Mucosa of descending colon (tissue), 3 donors: ENCODE data around the gene DEDD2. TPM values are rescaled to one million over a fixed set of nuclear protein-coding genes. Genes with fewer than 3 reads are reported as not detected.
A peak's percentile ranks its signal among the peaks of the same experiment; 100 is the strongest.

Source experiments
- ATAC-seq: fragments of 200-7000 bp; cut with Tn5 transposase; one replicate; pipeline ENCODE4 v1.9.1; 2020; ENCODE audit warnings: mild to moderate bottlenecking, moderate library complexity
- DNase-seq, 3 donors: peaks; one replicate each; pipeline ENCODE4 v3.0.0-alpha.2; 2020
- H3K36me3 ChIP-seq: fragments of 200-600 bp; one replicate; pipeline ENCODE4 v1.8.0; 2021; ENCODE audit warnings: low read depth, mild to moderate bottlenecking
- H3K4me1 ChIP-seq: fragments of 200-600 bp; one replicate; pipeline ENCODE4 v1.8.0; 2021; ENCODE audit warnings: low read depth, mild to moderate bottlenecking
- H3K4me3 ChIP-seq: fragments of 200-600 bp; one replicate; pipeline ENCODE4 v1.8.0; 2021; ENCODE audit warnings: mild to moderate bottlenecking
- H3K9me3 ChIP-seq: fragments of 200-600 bp; one replicate; pipeline ENCODE4 v1.8.0; 2021; ENCODE audit warnings: mild to moderate bottlenecking
- CTCF ChIP-seq: fragments of 200-600 bp; IDR thresholded peaks from one replicate; pipeline ENCODE4 v1.8.0; 2022; ENCODE audit warnings: antibody characterized with exemption, mild to moderate bottlenecking
- intact Hi-C, 2 donors: fragments of 100-400 bp; cut with DNase I in 1 of 2; cut with micrococcal nuclease in 1 of 2; formaldehyde crosslinking; loops; one replicate each; pipeline versions ENCODE4 v1.11.0 to v1.11.1; 2022; cut with DNase I, micrococcal nuclease
- total RNA-seq, 3 donors: library from RNA; stranded (reverse); fragmentation: NEBNext Ultra II Directional in 2 of 3; extraction: Animal tissue kit (Norgen Biotek cat#: 25700) in 2 of 3; gene quantifications; one replicate each; pipeline versions ENCODE4 v1.2.1 to v1.2.4, GENCODE V29; 2021 to 2023
- donor health status: DM: no; HTN: no; CAD: no; lungs with moderate emphysema.
- donor health status: DM: no; HTN: no; CAD: no.
- donor health status: DM: no; HTN: yes; CAD: no.

DEDD2 gene
- total RNA-seq, 3 donors from 2014 or later, result 28.0 to 40.1 (median 35.7) TPM

GRCh38 chr19:42198676-42199439 lies 18.6 kb downstream of the DEDD2 start:
- TF ChIP-seq CTCF, result no peak
- peak; percentile 65 to 84 (median 68) for DNase-seq
- no peaks in the 10 kb centered on the region for H3K9me3 ChIP-seq
- intact Hi-C loops, result no loop called here
- peaks cover 22% of the 10 kb centered on the region for H3K4me1 ChIP-seq
- H3K36me3 ChIP-seq, result peaks cover 7% of the 10 kb centered on the region
- H3K4me3 ChIP-seq, result no peak overlapping the region
- ATAC-seq, result peak; percentile 72

- H3K4me1 ChIP-seq, result peaks cover 32% of the 10 kb centered on the region
- no peak for TF ChIP-seq CTCF
- H3K9me3 ChIP-seq, result no peaks in the 10 kb centered on the region
- peak in 2 of 3 donors; percentile 42 to 49 for DNase-seq
- H3K36me3 ChIP-seq, result peaks cover 4% of the 10 kb centered on the region
- ATAC-seq, result peak; percentile 37
- H3K4me3 ChIP-seq, result no peak overlapping the region
- intact Hi-C loops, result no loop called here
Measured at GRCh38 chr19:42197375-42197817, 20.1 kb downstream of the DEDD2 start.

GRCh38 chr19:42196011-42197001 lies 21.2 kb downstream of the DEDD2 start:
- no peak for TF ChIP-seq CTCF
- H3K9me3 ChIP-seq, result no peaks in the 10 kb centered on the region
- no peak for ATAC-seq
- H3K4me3 ChIP-seq, result no peak overlapping the region
- peaks cover 4% of the 10 kb centered on the region for H3K36me3 ChIP-seq
- peaks cover 36% of the 10 kb centered on the region for H3K4me1 ChIP-seq
- DNase-seq, result peak in 1 of 3 donors; percentile 64
- intact Hi-C loops, result no loop called here

GRCh38 chr19:42193706-42194105 lies 23.8 kb downstream of the DEDD2 start:
- Histone ChIP-seq H3K9me3 (no peaks in the 10 kb centered on the region), H3K4me3 (no peak overlapping the region), H3K4me1 (peaks cover 31% of the 10 kb centered on the region), H3K36me3 (peaks cover 4% of the 10 kb centered on the region)
- TF ChIP-seq CTCF, result no peak
- intact Hi-C loops, result no loop called here
- no peak for DNase-seq
- peak; percentile 47 for ATAC-seq

- ATAC-seq, result no peak
- Histone ChIP-seq H3K4me1 (peaks cover 31% of the 10 kb centered on the region), H3K4me3 (no peak overlapping the region), H3K9me3 (no peaks in the 10 kb centered on the region), H3K36me3 (no peaks in the 10 kb centered on the region)
- intact Hi-C loops, result no loop called here
- no peak for TF ChIP-seq CTCF
- DNase-seq, result no peak
Measured at GRCh38 chr19:42193294-42193693, 24.2 kb downstream of the DEDD2 start.
